BJ (cell line): Measurements from ENCODE around the gene FANCC. TPM values are rescaled to one million over a fixed set of nuclear protein-coding genes. Genes with fewer than 3 reads are reported as not detected.

Experiments
- CTCF ChIA-PET: fragments of 350-600 bp; formaldehyde crosslinking; extraction: SDS; loops from one replicate; lab custom pipeline; 2021; ENCODE audit warnings: antibody characterized with exemption, inconsistent platforms; lab: Yijun Ruan, JAX
- POLR2A ChIA-PET: fragments of 300-600 bp; sonication (Branson Sonifier 250); formaldehyde crosslinking; extraction: SDS; loops from one replicate; lab custom pipeline; 2021; ENCODE audit warnings: antibody characterized with exemption; lab: Charles Lee
- DNase-seq: peaks from one replicate; pipeline ENCODE4 v3.0.0-alpha.2; 2011; ENCODE audit warnings: low read depth
- H3K27me3 ChIP-seq: 2 replicates; pipeline ENCODE4 v1.6.0; 2011; ENCODE audit warnings: low read length; ENCODE audit not compliant: control insufficient read depth, insufficient read depth
- H3K36me3 ChIP-seq: 2 replicates; pipeline ENCODE4 v1.5.1; 2011; ENCODE audit warnings: low read length; ENCODE audit not compliant: control insufficient read depth, insufficient read depth
- H3K4me3 ChIP-seq: 2 replicates; pipeline ENCODE4 v1.5.1; 2011; ENCODE audit warnings: low read depth, mild to moderate bottlenecking, control low read depth, low read length
- CTCF ChIP-seq: IDR thresholded peaks from 2 replicates; pipeline ENCODE4 v1.5.1; 2011; ENCODE audit warnings: low read depth, mild to moderate bottlenecking, control low read depth, inconsistent platforms, low read length, moderate library complexity; ENCODE audit not compliant: insufficient read depth
- polyA plus RNA-seq: library from polyadenylated mRNA; depleted of rRNA; stranded (reverse); fragments of >200 nt; gene quantifications from 2 replicates; pipeline ENCODE4 v1.2.3, GENCODE V29; 2011

FANCC gene
- polyA plus RNA-seq, 1 experiment, result 6.1 TPM

- no peak overlapping the region for H3K4me3 ChIP-seq
- DNase-seq, result no peak
- CTCF ChIA-PET, result interaction anchor here (1.5 to 2.8 kb wide), 3 partner anchors 13 to 512 kb away, joined by 5 to 22 read pairs (median 6); no protein-coding TSS in a partner anchor
- POLR2A ChIA-PET, result no interaction called here
- H3K36me3 ChIP-seq, result no peaks in the 10 kb centered on the region
- H3K27me3 ChIP-seq, result no peaks in the 10 kb centered on the region
- peak; percentile 41 for TF ChIP-seq CTCF
These were observed 136.2 kb downstream of the FANCC start for GRCh38 chr9:95181226-95181818.

GRCh38 chr9:95177617-95178016 lies 139.9 kb downstream of the FANCC start:
- ChIA-PET CTCF (no interaction called here), POLR2A (no interaction called here)
- Histone ChIP-seq H3K27me3 (no peaks in the 10 kb centered on the region), H3K36me3 (no peaks in the 10 kb centered on the region), H3K4me3 (no peak overlapping the region)
- no peak for TF ChIP-seq CTCF
- no peak for DNase-seq

- ChIA-PET CTCF (interaction anchor here (0.9 kb wide), 1 partner anchor 9 kb away, joined by 4 read pairs; no protein-coding TSS in a partner anchor), POLR2A (no interaction called here)
- no peak for TF ChIP-seq CTCF
- Histone ChIP-seq H3K4me3 (no peak overlapping the region), H3K36me3 (no peaks in the 10 kb centered on the region), H3K27me3 (no peaks in the 10 kb centered on the region)
- no peak for DNase-seq
These were observed 140.7 kb downstream of the FANCC start for GRCh38 chr9:95176755-95177319.

- H3K4me3 ChIP-seq, result no peak overlapping the region
- CTCF ChIA-PET, result no interaction called here
- TF ChIP-seq CTCF, result no peak
- POLR2A ChIA-PET, result no interaction called here
- no peaks in the 10 kb centered on the region for H3K27me3 ChIP-seq
- DNase-seq, result no peak
- no peaks in the 10 kb centered on the region for H3K36me3 ChIP-seq
These were observed 142.0 kb downstream of the FANCC start for GRCh38 chr9:95175523-95175922.

- POLR2A ChIA-PET, result no interaction called here
These were observed 143.5 kb downstream of the FANCC start for GRCh38 chr9:95174038-95174437.

More at GRCh38 chr9:95174038-95174437, 143.5 kb downstream of the FANCC start:
- no peak for DNase-seq
- CTCF ChIA-PET, result interaction anchor here (1.5 to 1.6 kb wide), 2 partner anchors 17 to 18 kb away, joined by 3 to 5 read pairs; no protein-coding TSS in a partner anchor
- Histone ChIP-seq H3K4me3 (no peak overlapping the region), H3K36me3 (no peaks in the 10 kb centered on the region), H3K27me3 (no peaks in the 10 kb centered on the region)
- no peak for TF ChIP-seq CTCF
